ENCODE results near the gene ZSWIM3. TPM values are rescaled to one million over a fixed set of nuclear protein-coding genes. Genes with fewer than 3 reads are reported as not detected.

ZSWIM3 gene
- total and polyA plus RNA-seq, 2 of the 13 experiments (the other 11 are each of a cell fraction or from before 2014, with no cell fraction given), result 5.2 to 5.8 TPM

DNA sequence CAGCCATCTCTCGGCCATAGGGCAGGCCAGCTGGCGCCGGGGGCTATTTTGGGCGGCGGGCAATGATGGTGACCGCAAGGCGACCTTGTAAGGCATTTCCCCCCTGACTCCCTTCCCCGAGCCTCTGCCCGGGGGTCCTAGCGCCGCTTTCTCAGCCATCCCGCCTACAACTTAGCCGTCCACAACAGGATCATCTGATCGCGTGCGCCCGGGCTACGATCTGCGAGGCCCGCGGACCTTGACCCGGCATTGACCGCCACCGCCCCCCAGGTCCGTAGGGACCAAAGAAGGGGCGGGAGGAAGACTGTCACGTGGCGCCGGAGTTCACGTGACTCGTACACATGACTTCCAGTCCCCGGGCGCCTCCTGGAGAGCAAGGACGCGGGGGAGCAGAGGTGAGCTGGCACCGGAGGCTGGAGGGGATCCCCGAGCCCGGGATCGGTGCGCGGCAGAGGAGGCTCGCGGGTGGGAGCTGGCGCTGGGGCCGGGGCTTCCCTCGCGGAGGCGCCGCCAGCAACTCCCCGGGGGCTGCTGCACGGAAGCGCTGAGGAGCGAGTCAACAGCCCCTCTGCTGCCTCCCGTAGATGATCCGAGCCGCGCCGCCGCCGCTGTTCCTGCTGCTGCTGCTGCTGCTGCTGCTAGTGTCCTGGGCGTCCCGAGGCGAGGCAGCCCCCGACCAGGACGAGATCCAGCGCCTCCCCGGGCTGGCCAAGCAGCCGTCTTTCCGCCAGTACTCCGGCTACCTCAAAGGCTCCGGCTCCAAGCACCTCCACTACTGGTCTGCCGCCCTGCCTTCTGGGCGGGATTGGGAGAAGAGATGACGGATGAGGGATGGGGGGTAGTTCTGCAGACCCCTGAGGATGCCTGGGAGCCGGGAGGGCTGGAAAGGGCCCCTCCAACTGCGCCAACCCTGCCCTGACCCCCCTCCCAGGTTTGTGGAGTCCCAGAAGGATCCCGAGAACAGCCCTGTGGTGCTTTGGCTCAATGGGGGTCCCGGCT lies 33.9 kb downstream of the ZSWIM3 start, which contains the start of the genes CTSA and NEURL2 (continued):
- TF ChIP-seq TBX2 (CRISPR knock-in tag; IDR thresholded peaks at IDR 0.05; ENCODE audit: borderline replicate concordance) (peak; percentile 99), SP140L (CRISPR knock-in tag; IDR thresholded peaks at IDR 0.05; ENCODE audit: borderline replicate concordance) (peak; percentile 93; the same call in 1 of the 2 replicates), ZBTB21 (CRISPR knock-in tag; IDR thresholded peaks at IDR 0.05) (peak; percentile 84; the same call in 1 of the 2 replicates), RARA (CRISPR knock-in tag; IDR thresholded peaks at IDR 0.05) (peak; percentile 100), ZNF724P (CRISPR knock-in tag; IDR thresholded peaks at IDR 0.05; ENCODE audit: borderline replicate concordance) (peak; percentile 96), ZNF207 (IDR thresholded peaks at IDR 0.05; ENCODE audit: borderline replicate concordance) (no peak), CREB1 (IDR thresholded peaks at IDR 0.05) (peak; percentile 78), CREB1 (CRISPR knock-in tag; IDR thresholded peaks at IDR 0.05) (peak; percentile 49; the same call in 1 of the 2 replicates), ARNT2 (CRISPR knock-in tag; IDR thresholded peaks at IDR 0.05; ENCODE audit: low read depth) (peak; percentile 100), RARG (CRISPR knock-in tag; IDR thresholded peaks at IDR 0.05; ENCODE audit: low read depth) (peak; percentile 99), MIXL1 (CRISPR knock-in tag; IDR thresholded peaks at IDR 0.05) (peak; percentile 99), HCFC1 (IDR thresholded peaks at IDR 0.05; ENCODE audit: low read depth, low read length) (peak; percentile 70), HDAC1 (CRISPR knock-in tag; IDR thresholded peaks at IDR 0.05) (peak; percentile 100), CBX5 (CRISPR knock-in tag; IDR thresholded peaks at IDR 0.05; ENCODE audit: borderline replicate concordance) (peak; percentile 99), ZNF296 (CRISPR knock-in tag; conservative IDR thresholded peaks at IDR 0.05) (peak; percentile 91), ZNF619 (CRISPR knock-in tag; IDR thresholded peaks at IDR 0.05) (peak; percentile 98), JUNB (CRISPR knock-in tag; IDR thresholded peaks at IDR 0.05; ENCODE audit: borderline replicate concordance) (peak; percentile 88; the same call in 1 of the 2 replicates), ZNF598 (CRISPR knock-in tag; IDR thresholded peaks at IDR 0.05; ENCODE audit: borderline replicate concordance) (peak; percentile 95; the same call in 1 of the 2 replicates), ZNF431 (CRISPR knock-in tag; IDR thresholded peaks at IDR 0.05; ENCODE audit: borderline replicate concordance, low read depth) (peak; percentile 99), GFI1 (CRISPR knock-in tag; IDR thresholded peaks at IDR 0.05; ENCODE audit: borderline replicate concordance) (peak; percentile 96), MBD4 (IDR thresholded peaks at IDR 0.05; ENCODE audit: borderline replicate concordance, low read length) (no peak), MBNL3 (CRISPR knock-in tag; conservative IDR thresholded peaks at IDR 0.05) (no peak; the same call in 1 of the 2 replicates)
- TF ChIP-seq, protein P1, sequence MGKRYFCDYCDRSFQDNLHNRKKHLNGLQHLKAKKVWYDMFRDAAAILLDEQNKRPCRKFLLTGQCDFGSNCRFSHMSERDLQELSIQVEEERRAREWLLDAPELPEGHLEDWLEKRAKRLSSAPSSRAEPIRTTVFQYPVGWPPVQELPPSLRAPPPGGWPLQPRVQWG (CRISPR knock-in tag; IDR thresholded peaks at IDR 0.05; ENCODE audit: borderline replicate concordance, low read depth), result 0 out of 2 replicates have a peak, but pooled peaks have one; percentile 86
- TF ChIP-seq, protein P2, sequence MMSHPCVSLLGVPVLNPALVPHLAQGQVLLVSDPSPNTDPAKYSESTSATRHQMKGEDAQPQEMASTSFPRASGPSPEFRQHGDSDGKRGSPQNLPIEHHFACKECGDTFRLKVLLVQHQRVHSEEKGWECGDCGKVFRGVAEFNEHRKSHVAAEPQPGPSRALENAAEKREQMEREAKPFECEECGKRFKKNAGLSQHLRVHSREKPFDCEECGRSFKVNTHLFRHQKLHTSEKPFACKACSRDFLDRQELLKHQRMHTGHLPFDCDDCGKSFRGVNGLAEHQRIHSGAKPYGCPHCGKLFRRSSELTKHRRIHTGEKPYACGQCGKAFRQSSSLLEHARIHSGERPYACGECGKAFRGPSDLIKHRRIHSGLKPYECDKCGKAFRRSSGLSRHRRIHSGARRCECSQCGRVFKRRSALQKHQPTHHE (CRISPR knock-in tag; IDR thresholded peaks at IDR 0.05; ENCODE audit: borderline replicate concordance), result peak; percentile 99; the same call in 1 of the 2 replicates
- TF ChIP-seq, protein P3, sequence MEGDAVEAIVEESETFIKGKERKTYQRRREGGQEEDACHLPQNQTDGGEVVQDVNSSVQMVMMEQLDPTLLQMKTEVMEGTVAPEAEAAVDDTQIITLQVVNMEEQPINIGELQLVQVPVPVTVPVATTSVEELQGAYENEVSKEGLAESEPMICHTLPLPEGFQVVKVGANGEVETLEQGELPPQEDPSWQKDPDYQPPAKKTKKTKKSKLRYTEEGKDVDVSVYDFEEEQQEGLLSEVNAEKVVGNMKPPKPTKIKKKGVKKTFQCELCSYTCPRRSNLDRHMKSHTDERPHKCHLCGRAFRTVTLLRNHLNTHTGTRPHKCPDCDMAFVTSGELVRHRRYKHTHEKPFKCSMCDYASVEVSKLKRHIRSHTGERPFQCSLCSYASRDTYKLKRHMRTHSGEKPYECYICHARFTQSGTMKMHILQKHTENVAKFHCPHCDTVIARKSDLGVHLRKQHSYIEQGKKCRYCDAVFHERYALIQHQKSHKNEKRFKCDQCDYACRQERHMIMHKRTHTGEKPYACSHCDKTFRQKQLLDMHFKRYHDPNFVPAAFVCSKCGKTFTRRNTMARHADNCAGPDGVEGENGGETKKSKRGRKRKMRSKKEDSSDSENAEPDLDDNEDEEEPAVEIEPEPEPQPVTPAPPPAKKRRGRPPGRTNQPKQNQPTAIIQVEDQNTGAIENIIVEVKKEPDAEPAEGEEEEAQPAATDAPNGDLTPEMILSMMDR (CRISPR knock-in tag; IDR thresholded peaks at IDR 0.05), result peak; percentile 79
- TF ChIP-seq, protein P4, sequence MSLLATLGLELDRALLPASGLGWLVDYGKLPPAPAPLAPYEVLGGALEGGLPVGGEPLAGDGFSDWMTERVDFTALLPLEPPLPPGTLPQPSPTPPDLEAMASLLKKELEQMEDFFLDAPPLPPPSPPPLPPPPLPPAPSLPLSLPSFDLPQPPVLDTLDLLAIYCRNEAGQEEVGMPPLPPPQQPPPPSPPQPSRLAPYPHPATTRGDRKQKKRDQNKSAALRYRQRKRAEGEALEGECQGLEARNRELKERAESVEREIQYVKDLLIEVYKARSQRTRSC (CRISPR knock-in tag; IDR thresholded peaks at IDR 0.05; ENCODE audit: low read depth), result peak; percentile 90

Measured in HepG2 (cell line).